Heart right ventricle (tissue), 16 donors: ENCODE measurements around the gene EIF2S3. TPM values are rescaled to one million over a fixed set of nuclear protein-coding genes. Genes with fewer than 3 reads are reported as not detected.
A peak's percentile ranks its signal among the peaks of the same experiment; 100 is the strongest.

ENCODE experiments used
- ATAC-seq, 8 donors: fragments of 200-7000 bp; cut with Tn5 transposase; one replicate each; pipeline ENCODE4 v1.9.1; 2020; ENCODE audit warnings: mild to moderate bottlenecking in 8 of 8, moderate library complexity in 8 of 8, moderate number of reproducible peaks in 1 of 8
- DNase-seq, 2 donors: peaks; one replicate each; pipeline ENCODE4 v3.0.0-alpha.2; 2020
- H3K27ac ChIP-seq, 10 donors: fragments of 200-600 bp; sonication (generic) in 2 of 10; one replicate each; pipeline versions ENCODE4 v1.5.0 to v1.8.0; 2020 to 2022; ENCODE audit warnings: mild to moderate bottlenecking in 3 of 10
- H3K27me3 ChIP-seq, 7 donors: fragments of 200-600 bp; one replicate each; pipeline ENCODE4 v1.8.0; 2021 to 2022; ENCODE audit warnings: mild to moderate bottlenecking in 2 of 7
- H3K36me3 ChIP-seq, 9 donors: fragments of 200-600 bp; sonication (generic) in 1 of 9; one replicate each; pipeline versions ENCODE4 v1.5.0 to v1.8.0; 2020 to 2022; ENCODE audit warnings: mild to moderate bottlenecking in 2 of 9
- H3K4me1 ChIP-seq, 9 donors: fragments of 200-600 bp; sonication (generic) in 1 of 9; one replicate each; pipeline versions ENCODE4 v1.5.0 to v1.8.0; 2020 to 2022; ENCODE audit warnings: mild to moderate bottlenecking in 4 of 9
- H3K4me3 ChIP-seq, 10 donors: fragments of 200-600 bp; sonication (generic) in 2 of 10; one replicate each; pipeline versions ENCODE4 v1.5.0 to v1.8.0; 2020 to 2022; ENCODE audit warnings: mild to moderate bottlenecking in 7 of 10, moderate library complexity in 2 of 10
- H3K9me3 ChIP-seq, 11 donors: fragments of 200-600 bp in 10 of 11; sonication (generic) in 2 of 11; one replicate each; pipeline versions ENCODE4 v1.5.0 to v1.8.0; 2013 to 2022; ENCODE audit warnings: mild to moderate bottlenecking in 2 of 11, control low read depth in 1 of 11, moderate library complexity in 1 of 11
- CTCF ChIP-seq, 9 donors: fragments of 200-600 bp; sonication (generic) in 2 of 9; IDR thresholded peaks; one replicate each; pipeline versions ENCODE4 v1.5.0 to v1.8.0; 2021 to 2022; ENCODE audit warnings: antibody characterized with exemption in 9 of 9, mild to moderate bottlenecking in 5 of 9, moderate library complexity in 1 of 9
- WGBS, 2 donors: extraction: QIAGEN DNeasy Blood & Tissue Kit; methylation state at CpG; one replicate each; pipeline ENCODE4 v1.1.7; 2013; ENCODE audit warnings: inconsistent platforms in 1 of 2; 5-methylcytosine and 5-hydroxymethylcytosine counted together
- intact Hi-C, 10 donors: fragments of 100-400 bp; cut with DNase I; formaldehyde crosslinking; loops; one replicate each; pipeline versions ENCODE4 v1.11.1 to v1.14.2; 2022
- polyA plus RNA-seq, 2 donors: library from polyadenylated mRNA; stranded (reverse); fragments of 200-250 nt; gene quantifications; one replicate each; pipeline ENCODE4 v1.2.3, GENCODE V29; 2013
- total RNA-seq, 10 donors: library from RNA; stranded (reverse); fragmentation: NEBNext Ultra II Directional in 3 of 10; extraction: Animal tissue kit (Norgen Biotek cat#: 25700) in 3 of 10; gene quantifications; one replicate each; pipeline versions ENCODE4 v1.2.1 to v1.2.4, GENCODE V29; 2021 to 2023
- donor health status: Arrhythmogenic right ventricular cardiomyopathy.
- donor health status: ischemic (EF 13 %, LVEDD 7.1; RV severe dilation, severe dysfunction).
- donor health status: healthy with polysubstance abuse.
- donor health status: DM: no; HTN: yes; CAD: no.
- donor health status: DM: no; HTN: no; CAD: no.
- donor health status: ischemic (EF 25% LVEDD 6.9; RV normal size, moderate dysfunction).
- donor health status: ischemic (EF 25% LVEDD 5.7; RV mildly dilated, moderate dysfunction).
- donor health status: healthy.
- donor health status: DM: yes; HTN: yes; CAD: no.
- donor health status: Ischemic cardiomyopathy.
- donor health status: ischemic (EF 35%, LVEDD 5.7; RV mildly dilated, moderate dysfunction).
- donor health status: nonischemic (EF 11% LVEDD 7.7; RV severe dilation, severe dysfunction).
- donor health status: DM: yes; HTN: yes; CAD: no.
- donor health status: PGD.
- donor health status: ischemic (EF 29% LVEDD 5.4; RV normal size, mild dysfunction).
- donor health status: nonischemic (EF 23%, LVEDD 6.1; RV moderate dilation, normal function).

Gene EIF2S3
- total and polyA plus RNA-seq, 12 donors: 28.4 to 104 (median 76.5) TPM

GRCh38 chrX:24117258-24117657 is 62.5 kb downstream of the EIF2S3 start:
- peaks cover 0 to 24% (median 0%) of the 10 kb centered on the region in 7 donors for H3K27me3 ChIP-seq
- H3K36me3 ChIP-seq: no peaks in the 10 kb centered on the region
- peaks cover 0 to 4% (median 0%) of the 10 kb centered on the region in 9 donors for H3K4me1 ChIP-seq
- TF ChIP-seq CTCF (IDR thresholded peaks at IDR 0.05): no peak
- H3K4me3 ChIP-seq: peak overlapping the region in 2 of 10 donors; percentile 14 to 24
- WGBS, 2 donors: 15 to 41% methylated on average over 3 of the region's 3 CpGs
- ATAC-seq: peak in 7 of 8 donors; percentile 34 to 81 (median 68)
- no peaks in the 10 kb centered on the region for H3K9me3 ChIP-seq
- peak overlapping the region in 4 of 10 donors; percentile 16 to 41 (median 35) for H3K27ac ChIP-seq
- DNase-seq: peak in 1 of 2 donors; percentile 15
- intact Hi-C loops: no loop called here

GRCh38 chrX:24124244-24124799 is 69.6 kb downstream of the EIF2S3 start:
- Histone ChIP-seq H3K9me3 (no peaks in the 10 kb centered on the region), H3K27me3 (peaks cover 0 to 47% (median 0%) of the 10 kb centered on the region in 7 donors), H3K4me3 (no peak overlapping the region), H3K27ac (no peak overlapping the region), H3K36me3 (no peaks in the 10 kb centered on the region), H3K4me1 (no peaks in the 10 kb centered on the region)
- 57 to 62% methylated on average over 4 of the region's 4 CpGs for WGBS, 2 donors
- ATAC-seq (no peak), DNase-seq (no peak)
- no peak for TF ChIP-seq CTCF (IDR thresholded peaks at IDR 0.05)
- intact Hi-C loops: no loop called here

- Histone ChIP-seq H3K4me1 (no peaks in the 10 kb centered on the region), H3K27me3 (peaks cover 0 to 47% (median 0%) of the 10 kb centered on the region in 7 donors), H3K27ac (no peak overlapping the region), H3K4me3 (no peak overlapping the region), H3K36me3 (no peaks in the 10 kb centered on the region), H3K9me3 (no peaks in the 10 kb centered on the region)
- intact Hi-C loops: no loop called here
- no peak for TF ChIP-seq CTCF (IDR thresholded peaks at IDR 0.05)
- 69 to 70% methylated on average over 8 of the region's 8 CpGs for WGBS, 2 donors
- DNase-seq (no peak), ATAC-seq (no peak)
Observed at GRCh38 chrX:24125028-24125612, 70.4 kb downstream of the EIF2S3 start.

Other genes with a start within 250 kb of the EIF2S3 start
- gene APOO, start 147.0 kb upstream of the EIF2S3 start, total RNA-seq: 100 to 1,000 TPM in 7 of 10 donors, 10 to 100 TPM in 3; 73.5 to 132 (median 103) TPM
- gene APOO, start 147.0 kb upstream of the EIF2S3 start, polyA plus RNA-seq: 10 to 100 TPM; 60.9 to 64.9 TPM
- 1 to 10 TPM in 1 of 10 donors, under 1 TPM in 7, not detected in 2; 0.13 to 1.1 (median 0.33) TPM for gene CXorf58, start 146.9 kb upstream of the EIF2S3 start, total RNA-seq
- gene CXorf58, start 146.9 kb upstream of the EIF2S3 start, polyA plus RNA-seq: under 1 TPM; 0.09 to 0.29 TPM
- gene KLHL15, start 27.8 kb upstream of the EIF2S3 start, total RNA-seq: 1 to 10 TPM; 5.3 to 7.9 (median 7.4) TPM
- 1 to 10 TPM; 1.2 to 2.0 TPM for gene KLHL15, start 27.8 kb upstream of the EIF2S3 start, polyA plus RNA-seq
- gene ZFX, start 94.8 kb downstream of the EIF2S3 start, total RNA-seq: 10 to 100 TPM; 32.0 to 57.6 (median 38.3) TPM
- 1 to 10 TPM; 3.2 to 9.9 TPM for gene ZFX, start 94.8 kb downstream of the EIF2S3 start, polyA plus RNA-seq